GM19099 (cell line): ENCODE results near the gene TMEM232.

Source experiments
- POLR2A ChIP-seq: IDR thresholded peaks from 3 replicates; pipeline ENCODE4 v1.6.1; 2011; ENCODE audit warnings: low read depth; ENCODE audit not compliant: insufficient read length; ENCODE audit errors: extremely low read depth

The TMEM232 gene

GRCh38 chr5:110580625-110581024 is 145.8 kb downstream of the TMEM232 start:
- no peak for TF ChIP-seq POLR2A

GRCh38 chr5:110572729-110573128 is 153.7 kb downstream of the TMEM232 start:
- TF ChIP-seq POLR2A = no peak

GRCh38 chr5:110562191-110562590 is 164.3 kb downstream of the TMEM232 start:
- TF ChIP-seq POLR2A = no peak

- no peak for TF ChIP-seq POLR2A
Measured at GRCh38 chr5:110561510-110561909, 165.0 kb downstream of the TMEM232 start.

GRCh38 chr5:110549301-110549700 is 177.2 kb downstream of the TMEM232 start:
- TF ChIP-seq POLR2A = no peak

- TF ChIP-seq POLR2A = no peak
Measured at GRCh38 chr5:110548171-110548570, 178.3 kb downstream of the TMEM232 start.

- no peak for TF ChIP-seq POLR2A
Measured at GRCh38 chr5:110547495-110547894, 179.0 kb downstream of the TMEM232 start.

GRCh38 chr5:110545716-110546115 is 180.8 kb downstream of the TMEM232 start:
- TF ChIP-seq POLR2A = no peak

- TF ChIP-seq POLR2A = no peak
Measured at GRCh38 chr5:110544603-110545002, 181.9 kb downstream of the TMEM232 start.

GRCh38 chr5:110542949-110543348 is 183.5 kb downstream of the TMEM232 start:
- TF ChIP-seq POLR2A = no peak

- no peak for TF ChIP-seq POLR2A
Measured at GRCh38 chr5:110536120-110537115, 190.1 kb downstream of the TMEM232 start.

- no peak for TF ChIP-seq POLR2A
Measured at GRCh38 chr5:110525762-110526161, 200.7 kb downstream of the TMEM232 start.

GRCh38 chr5:110517396-110517795 is 209.1 kb downstream of the TMEM232 start:
- TF ChIP-seq POLR2A = no peak

GRCh38 chr5:110514030-110514429 is 212.4 kb downstream of the TMEM232 start:
- TF ChIP-seq POLR2A = no peak

- no peak for TF ChIP-seq POLR2A
Measured at GRCh38 chr5:110512266-110512665, 214.2 kb downstream of the TMEM232 start.

- no peak for TF ChIP-seq POLR2A
Measured at GRCh38 chr5:110510146-110510545, 216.3 kb downstream of the TMEM232 start.
